ENCODE measurements around the gene TMIGD3.

DNA sequence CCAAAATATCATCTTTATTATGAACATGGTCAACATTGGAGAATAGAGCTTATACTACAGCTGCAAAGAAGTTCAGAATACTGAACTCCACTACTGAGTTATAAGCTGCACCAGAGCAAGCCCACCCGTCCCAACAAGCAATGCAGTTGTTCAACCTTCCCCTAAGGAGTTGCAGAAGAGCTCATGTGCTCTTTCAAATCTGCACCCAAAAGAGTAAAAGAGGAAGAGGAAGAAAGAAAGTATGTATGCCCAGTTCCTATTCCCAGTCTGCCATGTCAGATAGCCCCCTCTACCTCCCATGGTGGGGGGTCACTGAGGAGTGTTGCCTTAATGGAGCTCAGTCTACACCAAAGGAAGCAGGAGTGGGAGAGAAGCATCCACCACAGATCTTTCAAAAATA, 22.8 kb downstream of the TMIGD3 start:
- TF ChIP-seq BHLHE40 (IDR thresholded peaks at IDR 0.05; ENCODE audit: borderline replicate concordance) (no peak), SUZ12 (IDR thresholded peaks at IDR 0.05) (no peak), NFRKB (IDR thresholded peaks at IDR 0.05) (no peak), FOXM1 (IDR thresholded peaks at IDR 0.05; ENCODE audit: borderline replicate concordance) (no peak), ARNT (IDR thresholded peaks at IDR 0.05) (no peak), TARDBP (IDR thresholded peaks at IDR 0.05) (no peak), ELF4 (IDR thresholded peaks at IDR 0.05) (no peak)
- TF ChIP-seq, protein P1, sequence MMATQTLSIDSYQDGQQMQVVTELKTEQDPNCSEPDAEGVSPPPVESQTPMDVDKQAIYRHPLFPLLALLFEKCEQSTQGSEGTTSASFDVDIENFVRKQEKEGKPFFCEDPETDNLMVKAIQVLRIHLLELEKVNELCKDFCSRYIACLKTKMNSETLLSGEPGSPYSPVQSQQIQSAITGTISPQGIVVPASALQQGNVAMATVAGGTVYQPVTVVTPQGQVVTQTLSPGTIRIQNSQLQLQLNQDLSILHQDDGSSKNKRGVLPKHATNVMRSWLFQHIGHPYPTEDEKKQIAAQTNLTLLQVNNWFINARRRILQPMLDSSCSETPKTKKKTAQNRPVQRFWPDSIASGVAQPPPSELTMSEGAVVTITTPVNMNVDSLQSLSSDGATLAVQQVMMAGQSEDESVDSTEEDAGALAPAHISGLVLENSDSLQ (IDR thresholded peaks at IDR 0.05): no peak
